HepG2 (cell line): ENCODE results near the gene TMEM219. TPM values are rescaled to one million over a fixed set of nuclear protein-coding genes. Genes with fewer than 3 reads are reported as not detected.
A peak's percentile ranks its signal among the peaks of the same experiment; 100 is the strongest.

Source experiments
- ARNT2 ChIP-seq: sonication (generic); formaldehyde crosslinking; IDR thresholded peaks from 2 replicates; pipeline ENCODE4 v1.8.0; 2022; ENCODE audit warnings: mild to moderate bottlenecking, low read depth, missing genetic modification reagents, moderate library complexity
- BHLHE40 ChIP-seq: IDR thresholded peaks from 2 replicates; pipeline ENCODE4 v1.6.1; 2011; ENCODE audit warnings: low read length, improper control_type of control experiment
- CBX5 ChIP-seq: sonication (generic); formaldehyde crosslinking; IDR thresholded peaks from 2 replicates; pipeline ENCODE4 v1.4.0; 2020; ENCODE audit warnings: missing genetic modification reagents, borderline replicate concordance
- ELF3 ChIP-seq: IDR thresholded peaks from 2 replicates; pipeline ENCODE4 v1.6.1; 2016; ENCODE audit warnings: missing genetic modification reagents, missing compliant biosample characterization
- ESRRA ChIP-seq: sonication (generic); formaldehyde crosslinking; IDR thresholded peaks from 2 replicates; pipeline ENCODE4 v1.5.1; 2020; ENCODE audit warnings: mild to moderate bottlenecking, low read depth, missing genetic modification reagents
- HES4 ChIP-seq: sonication (generic); formaldehyde crosslinking; IDR thresholded peaks from 2 replicates; pipeline ENCODE4 v1.9.0; 2021; ENCODE audit warnings: mild to moderate bottlenecking, missing genetic modification reagents, borderline replicate concordance
- MED8 ChIP-seq: sonication (generic); formaldehyde crosslinking; IDR thresholded peaks from 2 replicates; pipeline ENCODE4 v1.8.1; 2023; ENCODE audit warnings: mild to moderate bottlenecking, missing genetic modification reagents; ENCODE audit not compliant: insufficient replicate concordance
- MTF2 ChIP-seq: sonication (generic); formaldehyde crosslinking; IDR thresholded peaks from 2 replicates; pipeline ENCODE4 v1.5.0; 2020; ENCODE audit warnings: missing genetic modification reagents, borderline replicate concordance
- NCOA5 ChIP-seq: sonication (generic); formaldehyde crosslinking; IDR thresholded peaks from 2 replicates; pipeline ENCODE4 v1.4.0; 2020; ENCODE audit warnings: missing genetic modification reagents
- NFKB2 ChIP-seq: sonication (generic); formaldehyde crosslinking; IDR thresholded peaks from 2 replicates; pipeline ENCODE4 v1.4.0; 2020; ENCODE audit warnings: missing genetic modification reagents, borderline replicate concordance
- PAX8 ChIP-seq: sonication (generic); formaldehyde crosslinking; IDR thresholded peaks from 2 replicates; pipeline ENCODE4 v1.8.0; 2022; ENCODE audit warnings: mild to moderate bottlenecking, missing genetic modification reagents, borderline replicate concordance
- POLR2AphosphoS2 ChIP-seq: IDR thresholded peaks from 2 replicates; pipeline ENCODE4 v1.6.1; 2011; ENCODE audit warnings: low read depth, low read length, improper control_type of control experiment
- SP2 ChIP-seq: sonication (generic); formaldehyde crosslinking; IDR thresholded peaks from 2 replicates; pipeline ENCODE4 v1.5.1; 2020; ENCODE audit warnings: mild to moderate bottlenecking, missing genetic modification reagents
- ZNF274 ChIP-seq: sonication (generic); formaldehyde crosslinking; IDR thresholded peaks from 2 replicates; pipeline ENCODE4 v1.5.1; 2020; ENCODE audit warnings: mild to moderate bottlenecking, missing genetic modification reagents
- ZNF556 ChIP-seq: sonication (generic); formaldehyde crosslinking; IDR thresholded peaks from 2 replicates; pipeline ENCODE4 v1.4.0; 2020; ENCODE audit warnings: mild to moderate bottlenecking, missing genetic modification reagents, borderline replicate concordance
- ZNF563 ChIP-seq: sonication (generic); formaldehyde crosslinking; IDR thresholded peaks from 2 replicates; pipeline ENCODE4 v1.8.0; 2022; ENCODE audit warnings: mild to moderate bottlenecking, moderate library complexity, missing genetic modification reagents
- ZNF790 ChIP-seq: sonication (generic); formaldehyde crosslinking; IDR thresholded peaks from 2 replicates; pipeline ENCODE4 v1.8.0; 2022; ENCODE audit warnings: missing genetic modification reagents, mild to moderate bottlenecking, borderline replicate concordance
- polyA plus RNA-seq, 8 experiments: library from polyadenylated mRNA; depleted of rRNA in 3 of 8; stranded (reverse) in 7 of 8; unstranded in 1 of 8; fragments of >200 nt; fragmentation: Illumina TruSeq in 4 of 8; extraction: Trizol in 4 of 8; gene quantifications; 2 replicates each; pipeline versions ENCODE4 v1.2.1 to v1.2.3, GENCODE V29; 2011 to 2016; ENCODE audit warnings: low read depth in 4 of 8, missing spikeins in 1 of 8, mixed read lengths in 1 of 8; ENCODE audit not compliant: insufficient read depth in 1 of 8
- total RNA-seq, 5 experiments: library from RNA; depleted of rRNA; stranded (reverse); fragments of >200 nt; fragmentation: Illumina TruSeq; extraction: Trizol; gene quantifications; 2 replicates each; pipeline ENCODE4 v1.2.3, GENCODE V29; 2016; ENCODE audit warnings: low read depth in 1 of 5
- TF ChIP-seq, protein P1 (sequence below): IDR thresholded peaks from 2 replicates; pipeline ENCODE4 v1.6.1; 2016; ENCODE audit warnings: control low read depth
- TF ChIP-seq, protein P2 (sequence below), 2 experiments: IDR thresholded peaks; 2 replicates each; pipeline ENCODE4 v1.6.1; 2011 to 2012; ENCODE audit warnings: low read length in 2 of 2, borderline replicate concordance in 1 of 2, low read depth in 1 of 2, mild to moderate bottlenecking in 1 of 2, moderate library complexity in 1 of 2
- TF ChIP-seq, protein P3 (sequence below): sonication (generic); formaldehyde crosslinking; IDR thresholded peaks from 2 replicates; pipeline ENCODE4 v1.4.0; 2020; ENCODE audit warnings: mild to moderate bottlenecking, missing genetic modification reagents
- TF ChIP-seq, protein P4 (sequence below), 2 experiments: sonication (generic) in 1 of 2; formaldehyde crosslinking in 1 of 2; IDR thresholded peaks; 2 replicates each; pipeline versions ENCODE4 v1.4.0 to v1.6.1; 2018 to 2020; ENCODE audit warnings: missing genetic modification reagents in 2 of 2, borderline replicate concordance in 1 of 2, low read depth in 1 of 2, mild to moderate bottlenecking in 1 of 2, missing biosample characterization in 1 of 2

The TMEM219 gene
- total and polyA plus RNA-seq, 2 of the 13 experiments (the other 11 are each of a cell fraction or from before 2014, with no cell fraction given) = 105 to 115 TPM

DNA sequence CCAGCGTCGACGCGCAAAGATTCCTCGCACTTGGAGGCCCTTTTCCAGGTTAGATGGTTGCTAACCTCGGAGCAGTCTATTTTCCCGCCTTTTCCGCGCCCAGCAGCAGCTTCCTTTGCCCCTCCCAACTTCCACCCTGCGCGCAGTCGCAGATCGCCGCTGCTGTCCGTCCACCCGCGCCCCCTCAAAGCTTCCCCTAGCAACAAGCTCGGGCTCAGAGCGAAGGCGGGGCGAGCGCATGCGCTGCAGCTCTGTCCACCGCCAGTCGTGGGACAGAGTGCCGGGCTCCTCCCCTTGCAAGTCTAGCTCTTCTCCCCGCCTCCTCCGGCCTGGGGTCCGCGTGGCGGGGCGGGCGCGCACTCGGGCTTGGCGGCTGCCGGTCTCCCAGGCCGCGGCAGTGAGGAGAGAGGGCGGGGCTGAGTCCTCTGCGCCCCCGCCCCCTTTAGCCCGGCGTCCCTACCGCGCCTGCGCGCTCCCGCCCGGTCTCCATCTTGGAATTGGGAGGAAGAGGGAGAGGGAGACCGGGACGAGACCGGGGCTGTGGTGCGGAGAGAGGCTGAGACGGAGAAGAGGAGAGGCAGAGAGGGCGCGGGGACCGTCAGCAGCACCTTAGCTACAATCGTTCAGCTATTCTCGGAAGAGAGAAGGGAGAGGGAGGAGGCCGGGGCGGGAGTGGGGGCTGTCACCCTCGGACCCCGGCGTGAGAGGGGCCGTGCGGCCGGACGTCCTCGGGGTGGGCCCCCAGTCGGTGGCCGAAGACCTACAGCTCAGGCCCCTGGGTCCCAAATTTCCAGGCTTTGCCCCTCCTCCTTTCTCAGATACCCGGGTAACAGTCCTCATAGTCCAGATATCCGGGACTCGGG lies 11.7 kb downstream of the TMEM219 start, which contains the start of gene TAOK2 (continued):
- TF ChIP-seq, protein P1, sequence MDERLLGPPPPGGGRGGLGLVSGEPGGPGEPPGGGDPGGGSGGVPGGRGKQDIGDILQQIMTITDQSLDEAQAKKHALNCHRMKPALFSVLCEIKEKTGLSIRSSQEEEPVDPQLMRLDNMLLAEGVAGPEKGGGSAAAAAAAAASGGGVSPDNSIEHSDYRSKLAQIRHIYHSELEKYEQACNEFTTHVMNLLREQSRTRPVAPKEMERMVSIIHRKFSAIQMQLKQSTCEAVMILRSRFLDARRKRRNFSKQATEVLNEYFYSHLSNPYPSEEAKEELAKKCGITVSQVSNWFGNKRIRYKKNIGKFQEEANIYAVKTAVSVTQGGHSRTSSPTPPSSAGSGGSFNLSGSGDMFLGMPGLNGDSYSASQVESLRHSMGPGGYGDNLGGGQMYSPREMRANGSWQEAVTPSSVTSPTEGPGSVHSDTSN (CRISPR knock-in tag) = no peak
- TF ChIP-seq PAX8 (CRISPR knock-in tag) (0 out of 2 replicates have a peak, but pooled peaks have one; percentile 71), MTF2 (CRISPR knock-in tag) (peak; percentile 93; the same call in 1 of the 2 replicates), NCOA5 (CRISPR knock-in tag) (no peak), NFKB2 (CRISPR knock-in tag) (peak; percentile 98; the same call in 1 of the 2 replicates), BHLHE40 (no peak; the same call in 1 of the 2 replicates), CBX5 (CRISPR knock-in tag) (peak; percentile 79; the same call in 1 of the 2 replicates), ZNF556 (CRISPR knock-in tag) (peak; percentile 78; the same call in 1 of the 2 replicates), ZNF790 (CRISPR knock-in tag) (peak; percentile 80; the same call in 1 of the 2 replicates), ZNF563 (CRISPR knock-in tag) (peak; percentile 85; the same call in 1 of the 2 replicates), POLR2AphosphoS2 (0 out of 2 replicates have a peak, but pooled peaks have one; percentile 42), MED8 (CRISPR knock-in tag) (peak; percentile 59), ESRRA (peak; percentile 80; the same call in 1 of the 2 replicates), ZNF274 (peak; percentile 75; the same call in 1 of the 2 replicates), ARNT2 (peak; percentile 95), SP2 (CRISPR knock-in tag) (peak; percentile 34), HES4 (CRISPR knock-in tag) (no peak), ELF3 (CRISPR knock-in tag) (peak; percentile 73; the same call in 1 of the 2 replicates)
- TF ChIP-seq, protein P2, sequence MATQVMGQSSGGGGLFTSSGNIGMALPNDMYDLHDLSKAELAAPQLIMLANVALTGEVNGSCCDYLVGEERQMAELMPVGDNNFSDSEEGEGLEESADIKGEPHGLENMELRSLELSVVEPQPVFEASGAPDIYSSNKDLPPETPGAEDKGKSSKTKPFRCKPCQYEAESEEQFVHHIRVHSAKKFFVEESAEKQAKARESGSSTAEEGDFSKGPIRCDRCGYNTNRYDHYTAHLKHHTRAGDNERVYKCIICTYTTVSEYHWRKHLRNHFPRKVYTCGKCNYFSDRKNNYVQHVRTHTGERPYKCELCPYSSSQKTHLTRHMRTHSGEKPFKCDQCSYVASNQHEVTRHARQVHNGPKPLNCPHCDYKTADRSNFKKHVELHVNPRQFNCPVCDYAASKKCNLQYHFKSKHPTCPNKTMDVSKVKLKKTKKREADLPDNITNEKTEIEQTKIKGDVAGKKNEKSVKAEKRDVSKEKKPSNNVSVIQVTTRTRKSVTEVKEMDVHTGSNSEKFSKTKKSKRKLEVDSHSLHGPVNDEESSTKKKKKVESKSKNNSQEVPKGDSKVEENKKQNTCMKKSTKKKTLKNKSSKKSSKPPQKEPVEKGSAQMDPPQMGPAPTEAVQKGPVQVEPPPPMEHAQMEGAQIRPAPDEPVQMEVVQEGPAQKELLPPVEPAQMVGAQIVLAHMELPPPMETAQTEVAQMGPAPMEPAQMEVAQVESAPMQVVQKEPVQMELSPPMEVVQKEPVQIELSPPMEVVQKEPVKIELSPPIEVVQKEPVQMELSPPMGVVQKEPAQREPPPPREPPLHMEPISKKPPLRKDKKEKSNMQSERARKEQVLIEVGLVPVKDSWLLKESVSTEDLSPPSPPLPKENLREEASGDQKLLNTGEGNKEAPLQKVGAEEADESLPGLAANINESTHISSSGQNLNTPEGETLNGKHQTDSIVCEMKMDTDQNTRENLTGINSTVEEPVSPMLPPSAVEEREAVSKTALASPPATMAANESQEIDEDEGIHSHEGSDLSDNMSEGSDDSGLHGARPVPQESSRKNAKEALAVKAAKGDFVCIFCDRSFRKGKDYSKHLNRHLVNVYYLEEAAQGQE (IDR thresholded peaks at IDR 0.05; ENCODE audit: borderline replicate concordance in 1 of 2, low read depth in 1 of 2, low read length in 2 of 2) = peak in 1 of 2 experiments; percentile 36; a peak in 1 of 4 replicates
- TF ChIP-seq, protein P3, sequence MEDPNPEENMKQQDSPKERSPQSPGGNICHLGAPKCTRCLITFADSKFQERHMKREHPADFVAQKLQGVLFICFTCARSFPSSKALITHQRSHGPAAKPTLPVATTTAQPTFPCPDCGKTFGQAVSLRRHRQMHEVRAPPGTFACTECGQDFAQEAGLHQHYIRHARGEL (CRISPR knock-in tag) = peak; percentile 77; the same call in 1 of the 2 replicates
- TF ChIP-seq, protein P4, sequence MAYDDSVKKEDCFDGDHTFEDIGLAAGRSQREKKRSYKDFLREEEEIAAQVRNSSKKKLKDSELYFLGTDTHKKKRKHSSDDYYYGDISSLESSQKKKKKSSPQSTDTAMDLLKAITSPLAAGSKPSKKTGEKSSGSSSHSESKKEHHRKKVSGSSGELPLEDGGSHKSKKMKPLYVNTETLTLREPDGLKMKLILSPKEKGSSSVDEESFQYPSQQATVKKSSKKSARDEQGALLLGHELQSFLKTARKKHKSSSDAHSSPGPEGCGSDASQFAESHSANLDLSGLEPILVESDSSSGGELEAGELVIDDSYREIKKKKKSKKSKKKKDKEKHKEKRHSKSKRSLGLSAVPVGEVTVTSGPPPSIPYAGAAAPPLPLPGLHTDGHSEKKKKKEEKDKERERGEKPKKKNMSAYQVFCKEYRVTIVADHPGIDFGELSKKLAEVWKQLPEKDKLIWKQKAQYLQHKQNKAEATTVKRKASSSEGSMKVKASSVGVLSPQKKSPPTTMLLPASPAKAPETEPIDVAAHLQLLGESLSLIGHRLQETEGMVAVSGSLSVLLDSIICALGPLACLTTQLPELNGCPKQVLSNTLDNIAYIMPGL (CRISPR knock-in tag; IDR thresholded peaks at IDR 0.05; ENCODE audit: borderline replicate concordance in 1 of 2, low read depth in 1 of 2) = peak; percentile 72 to 78; a peak in 3 of 4 replicates
